NCI-H1048 (cell line): ENCODE results near the gene SUPT5H.
A peak's percentile ranks its signal among the peaks of the same experiment; 100 is the strongest.
"Not testable (repeated sequence)": the region's sequence is repeated elsewhere in the genome, so short reads cannot be mapped to it uniquely, and the experiment has no call there.

Source experiments
- DNase-seq: peaks from one replicate; lab custom pipeline; 2025; lab: John Stamatoyannopoulos, UW

The SUPT5H gene

DNA sequence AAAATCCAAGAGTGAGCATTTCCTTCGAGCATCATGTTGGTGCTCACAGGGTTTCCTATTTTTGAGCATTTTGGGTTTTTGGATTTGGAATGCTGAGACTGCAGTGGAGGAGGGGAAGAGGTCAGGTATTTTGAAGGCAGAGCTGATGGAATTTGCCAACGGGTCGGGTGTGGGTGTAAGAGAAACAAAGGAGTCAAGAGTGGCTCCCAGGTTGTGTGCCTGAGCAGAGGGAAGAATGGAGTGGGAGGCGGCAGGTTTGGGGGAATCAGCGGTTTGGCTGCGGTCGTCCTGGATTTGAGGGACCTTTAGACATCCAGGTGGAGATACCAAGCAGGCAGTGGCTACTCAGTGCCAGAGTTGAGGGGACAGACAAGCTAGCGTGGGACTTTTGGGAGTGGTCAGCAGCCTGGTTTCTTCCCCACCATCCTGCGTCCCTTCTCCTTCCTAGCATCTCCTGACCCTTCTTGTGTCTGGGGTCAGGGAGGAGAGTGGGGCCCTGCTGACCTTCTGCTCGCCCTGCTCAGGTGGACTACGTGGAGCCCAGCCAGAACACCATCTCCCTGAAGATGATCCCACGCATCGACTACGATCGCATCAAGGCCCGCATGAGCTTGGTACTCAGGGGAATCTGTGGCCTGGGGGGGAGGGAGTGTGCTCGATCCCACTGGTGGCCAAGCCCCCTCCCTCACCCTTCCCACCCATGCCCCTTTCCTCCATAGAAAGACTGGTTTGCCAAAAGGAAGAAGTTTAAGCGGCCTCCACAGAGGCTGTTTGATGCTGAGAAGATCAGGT is 20.8 kb downstream of the SUPT5H start:
- no peak for DNase-seq

DNA sequence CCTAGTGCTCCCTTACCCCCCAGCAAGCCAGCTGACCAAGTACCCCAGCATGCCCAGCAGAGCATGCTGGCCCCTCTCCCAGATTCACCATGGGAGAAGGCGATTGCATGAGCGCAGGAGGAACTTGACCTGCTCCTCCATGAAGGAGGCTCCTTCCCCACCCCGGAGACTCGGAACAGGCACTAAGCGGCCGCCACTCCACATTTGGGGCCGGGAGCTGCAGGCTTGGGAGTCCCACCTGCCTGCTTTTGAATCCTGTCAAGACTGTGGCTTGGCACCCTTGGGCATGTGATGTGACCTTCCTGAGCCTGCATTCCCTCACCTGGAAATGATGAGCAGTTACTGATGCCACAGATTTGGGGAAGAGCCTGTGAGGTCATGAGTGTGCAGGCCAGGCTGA is 22.6 kb downstream of the SUPT5H start:
- no peak for DNase-seq

DNA sequence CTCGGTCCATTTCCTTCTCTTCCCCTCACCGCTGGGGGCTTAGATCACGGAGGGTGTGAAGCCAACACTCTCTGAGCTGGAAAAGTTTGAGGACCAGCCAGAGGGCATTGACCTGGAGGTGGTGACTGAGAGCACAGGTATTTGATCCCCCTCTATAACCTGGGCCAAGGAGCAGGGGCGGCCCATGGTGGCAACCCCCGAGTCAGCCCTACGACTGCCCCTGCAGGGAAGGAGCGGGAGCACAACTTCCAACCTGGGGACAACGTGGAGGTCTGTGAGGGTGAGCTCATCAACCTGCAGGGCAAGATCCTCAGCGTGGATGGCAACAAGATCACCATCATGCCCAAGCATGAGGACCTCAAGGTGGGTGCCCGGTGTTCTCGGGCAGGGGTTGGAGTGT is 23.7 kb downstream of the SUPT5H start:
- no peak for DNase-seq

DNA sequence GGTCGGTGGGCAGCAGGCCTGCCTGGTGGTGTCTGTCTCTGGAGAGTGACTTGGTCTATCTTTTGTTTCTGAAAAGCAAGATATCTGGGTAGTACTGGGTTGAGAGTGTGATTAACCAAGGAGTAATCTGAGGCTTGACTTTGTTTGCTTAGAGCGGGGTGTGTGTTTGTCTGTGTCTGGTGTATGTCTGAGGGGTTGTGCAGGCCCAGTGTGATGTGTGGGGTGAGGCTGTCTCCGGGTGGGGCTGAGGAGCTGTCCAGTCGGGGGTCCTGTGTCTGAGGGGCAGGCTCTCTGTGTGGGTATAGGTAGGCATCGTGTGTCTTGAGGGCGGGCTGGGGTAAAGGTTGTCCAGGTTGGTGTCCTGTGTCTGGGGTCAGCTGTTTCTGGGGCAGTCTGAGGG is 24.2 kb downstream of the SUPT5H start:
- no peak for DNase-seq

DNA sequence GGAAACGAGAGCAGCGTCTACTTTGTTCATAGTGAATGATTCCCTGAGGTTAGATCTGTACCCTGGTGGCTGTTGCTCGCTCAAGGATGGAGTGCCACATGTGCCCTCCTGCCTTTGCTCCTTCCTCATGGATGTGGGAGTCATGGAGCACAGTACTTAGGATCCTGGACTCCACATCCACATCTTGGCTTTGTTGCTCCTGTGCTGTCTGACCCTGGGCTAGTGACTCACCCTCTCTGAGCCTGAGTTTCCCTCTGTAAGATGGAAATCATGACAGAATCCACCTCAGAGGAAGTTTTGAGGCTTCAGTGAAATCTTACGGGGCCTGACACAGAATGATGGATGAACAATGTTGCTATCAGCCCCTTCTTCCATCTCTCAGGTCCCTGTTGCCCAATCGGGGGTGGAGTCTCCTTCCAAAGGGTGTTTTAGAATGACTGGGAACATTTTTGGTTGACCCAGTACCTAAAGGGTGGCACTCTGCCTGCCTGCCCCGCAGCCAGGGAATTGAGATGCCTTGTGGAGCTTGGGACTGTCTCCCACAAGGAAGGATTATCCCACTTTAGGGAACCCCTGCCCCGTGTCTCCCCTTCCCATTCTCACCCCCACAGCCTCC is 25.4 kb downstream of the SUPT5H start:
- DNase-seq: no peak

DNA sequence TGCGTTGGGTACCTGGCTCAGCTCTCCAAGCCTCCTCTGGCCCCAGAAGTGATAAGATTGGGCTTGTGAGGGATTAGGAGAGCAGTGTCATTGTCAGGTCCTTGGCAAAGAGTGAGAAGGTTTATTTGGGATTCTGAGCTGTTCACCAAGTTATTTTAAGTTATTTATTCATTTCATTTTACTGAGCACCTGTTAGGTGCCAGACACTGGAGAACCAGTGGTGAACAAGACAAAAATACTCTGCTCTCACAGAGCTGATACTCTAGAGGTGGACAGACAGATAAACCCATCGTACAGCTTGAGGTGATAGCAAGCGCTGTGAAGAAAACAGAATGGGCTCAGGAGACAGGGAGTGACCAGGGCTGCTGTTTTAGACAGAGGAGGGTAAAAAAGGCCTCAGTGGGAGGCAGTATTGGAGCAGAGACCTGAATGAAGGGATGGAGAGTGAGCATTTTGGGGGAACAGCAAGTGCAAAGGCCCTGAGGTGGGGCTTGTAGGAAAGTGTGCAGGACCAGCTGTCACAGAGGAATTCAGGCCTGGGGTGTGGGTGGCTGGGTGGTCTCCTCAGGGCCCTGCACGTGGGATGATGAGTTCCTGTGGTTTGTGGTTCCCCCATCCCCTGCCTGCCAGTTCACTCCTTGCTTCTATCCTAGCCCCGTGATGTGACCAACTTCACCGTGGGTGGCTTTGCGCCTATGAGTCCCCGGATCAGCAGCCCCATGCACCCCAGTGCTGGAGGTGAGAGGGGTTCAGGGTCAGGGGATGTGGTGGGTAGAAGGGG is 26.6 kb downstream of the SUPT5H start:
- DNase-seq: no peak

DNA sequence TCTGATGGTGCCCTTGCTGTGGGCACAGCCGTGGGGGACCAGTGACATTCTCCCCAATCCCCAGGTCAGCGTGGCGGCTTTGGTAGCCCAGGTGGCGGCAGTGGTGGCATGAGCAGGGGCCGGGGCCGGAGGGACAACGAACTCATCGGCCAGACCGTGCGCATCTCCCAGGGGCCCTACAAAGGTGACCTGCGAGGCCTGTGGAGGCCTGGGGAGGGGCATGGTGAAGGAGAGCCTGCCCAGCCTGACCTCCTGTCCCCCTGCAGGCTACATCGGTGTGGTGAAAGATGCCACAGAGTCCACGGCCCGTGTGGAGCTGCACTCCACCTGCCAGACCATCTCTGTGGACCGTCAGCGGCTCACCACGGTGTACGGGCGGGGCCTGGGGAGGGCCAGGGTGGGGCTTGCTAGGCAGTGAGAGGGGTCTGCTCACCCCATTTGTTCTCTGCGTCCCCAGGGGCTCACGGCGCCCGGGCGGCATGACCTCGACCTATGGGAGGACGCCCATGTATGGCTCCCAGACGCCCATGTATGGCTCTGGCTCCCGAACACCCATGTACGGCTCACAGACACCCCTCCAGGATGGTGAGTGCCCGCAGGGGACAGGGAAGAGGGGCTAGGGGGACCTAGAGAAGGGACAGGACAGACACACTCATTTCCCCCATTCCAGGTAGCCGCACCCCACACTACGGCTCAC is 27.5 kb downstream of the SUPT5H start:
- no peak for DNase-seq

DNA sequence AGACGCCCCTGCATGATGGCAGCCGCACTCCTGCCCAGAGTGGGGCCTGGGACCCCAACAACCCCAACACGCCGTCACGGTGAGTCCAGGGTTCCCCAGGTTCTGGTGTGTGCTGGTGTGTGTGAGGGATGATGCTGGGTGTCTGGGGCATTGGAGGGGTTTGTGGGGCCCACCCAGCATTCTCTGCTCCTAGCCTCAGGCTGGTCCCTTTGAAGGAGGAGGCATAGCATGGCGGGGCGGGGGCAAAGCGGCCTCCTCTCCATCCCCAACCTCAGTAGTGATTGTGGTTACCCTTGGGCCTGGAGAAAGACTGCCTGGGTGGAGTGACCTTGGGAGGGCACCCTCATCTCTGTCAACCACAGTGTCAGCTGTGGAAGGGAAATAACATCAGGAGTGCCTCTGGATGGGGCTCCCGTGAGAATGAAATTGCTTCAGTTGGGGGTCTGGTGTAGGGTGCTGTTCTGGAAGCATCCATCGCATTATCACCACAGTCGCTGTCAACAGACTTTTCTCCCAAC is 28.1 kb downstream of the SUPT5H start:
- no peak for DNase-seq

DNA sequence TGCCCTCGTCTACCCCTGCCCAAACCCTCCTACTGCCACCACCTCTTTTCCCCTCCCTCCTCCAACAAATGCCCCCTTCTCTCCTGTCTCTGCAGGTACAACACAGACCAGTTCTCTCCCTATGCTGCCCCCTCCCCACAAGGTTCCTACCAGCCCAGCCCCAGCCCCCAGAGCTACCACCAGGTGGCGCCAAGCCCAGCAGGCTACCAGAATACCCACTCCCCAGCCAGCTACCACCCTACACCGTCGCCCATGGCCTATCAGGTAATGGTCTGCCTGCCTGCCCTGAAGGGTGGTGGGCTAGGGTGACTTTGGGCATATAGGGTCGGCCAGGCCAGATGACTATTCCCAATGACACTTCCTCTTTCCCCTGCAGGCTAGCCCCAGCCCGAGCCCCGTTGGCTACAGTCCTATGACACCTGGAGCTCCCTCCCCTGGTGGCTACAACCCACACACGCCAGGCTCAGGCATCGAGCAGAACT is 28.8 kb downstream of the SUPT5H start:
- DNase-seq: no peak

DNA sequence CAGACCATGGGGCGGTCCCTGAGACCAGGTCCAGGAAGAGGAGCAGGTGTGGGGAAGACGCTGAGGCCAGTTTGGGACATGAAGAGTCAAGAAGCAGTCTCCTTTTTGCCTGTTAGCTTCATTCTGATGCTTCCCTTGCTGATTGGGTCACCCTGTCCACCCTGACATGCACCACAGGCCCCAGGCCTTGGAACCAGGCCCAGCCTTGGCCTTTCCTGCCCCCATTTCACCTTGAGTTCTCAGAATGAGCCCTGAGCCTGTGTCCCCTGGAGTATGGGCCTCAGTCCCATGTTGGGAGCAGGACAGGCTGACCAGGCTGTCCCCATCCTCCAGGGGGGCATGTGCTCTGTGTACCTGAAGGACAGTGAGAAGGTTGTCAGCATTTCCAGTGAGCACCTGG is 30.4 kb downstream of the SUPT5H start:
- DNase-seq: no peak

DNA sequence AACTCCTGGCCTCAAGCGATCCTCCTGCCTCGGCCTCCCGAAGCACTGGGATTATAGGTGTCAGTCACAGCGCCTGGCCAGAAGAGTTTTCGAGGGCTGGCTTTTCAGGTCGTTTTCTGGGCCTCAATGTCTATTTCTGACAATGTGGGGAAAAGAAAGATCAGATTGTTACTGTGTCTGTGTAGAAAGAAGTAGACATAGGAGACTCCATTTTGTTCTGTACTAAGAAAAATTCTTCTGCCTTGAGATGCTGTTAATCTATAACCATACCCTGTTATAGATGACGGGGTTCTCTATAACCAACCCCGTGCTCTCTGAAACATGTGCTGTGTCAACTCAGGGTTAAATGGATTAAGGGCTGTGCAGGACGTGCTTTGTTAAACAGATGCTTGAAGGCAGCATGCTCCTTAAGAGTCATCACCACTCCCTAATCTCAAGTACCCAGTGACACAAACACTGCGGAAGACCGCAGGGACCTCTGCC is 34.0 kb downstream of the SUPT5H start:
- DNase-seq: not testable (repeated sequence)

DNA sequence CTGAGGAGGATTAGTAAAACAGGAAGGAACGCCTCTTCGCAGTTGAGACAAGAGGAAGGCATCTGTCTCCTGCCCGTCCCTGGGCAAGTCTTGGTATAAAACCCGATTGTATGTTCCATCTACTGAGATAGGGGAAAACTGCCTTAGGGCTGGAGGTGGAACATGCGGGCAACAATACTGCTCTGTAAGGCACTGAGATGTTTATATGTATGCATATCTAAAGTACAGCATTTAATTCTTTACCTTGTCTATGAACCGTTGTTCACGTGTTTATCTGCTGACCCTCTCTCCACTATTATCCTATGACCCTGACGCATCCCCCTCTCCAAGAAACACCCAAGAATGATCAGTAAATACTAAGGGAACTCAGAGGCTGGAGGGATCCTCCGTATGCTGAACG is 34.5 kb downstream of the SUPT5H start:
- no peak for DNase-seq

DNA sequence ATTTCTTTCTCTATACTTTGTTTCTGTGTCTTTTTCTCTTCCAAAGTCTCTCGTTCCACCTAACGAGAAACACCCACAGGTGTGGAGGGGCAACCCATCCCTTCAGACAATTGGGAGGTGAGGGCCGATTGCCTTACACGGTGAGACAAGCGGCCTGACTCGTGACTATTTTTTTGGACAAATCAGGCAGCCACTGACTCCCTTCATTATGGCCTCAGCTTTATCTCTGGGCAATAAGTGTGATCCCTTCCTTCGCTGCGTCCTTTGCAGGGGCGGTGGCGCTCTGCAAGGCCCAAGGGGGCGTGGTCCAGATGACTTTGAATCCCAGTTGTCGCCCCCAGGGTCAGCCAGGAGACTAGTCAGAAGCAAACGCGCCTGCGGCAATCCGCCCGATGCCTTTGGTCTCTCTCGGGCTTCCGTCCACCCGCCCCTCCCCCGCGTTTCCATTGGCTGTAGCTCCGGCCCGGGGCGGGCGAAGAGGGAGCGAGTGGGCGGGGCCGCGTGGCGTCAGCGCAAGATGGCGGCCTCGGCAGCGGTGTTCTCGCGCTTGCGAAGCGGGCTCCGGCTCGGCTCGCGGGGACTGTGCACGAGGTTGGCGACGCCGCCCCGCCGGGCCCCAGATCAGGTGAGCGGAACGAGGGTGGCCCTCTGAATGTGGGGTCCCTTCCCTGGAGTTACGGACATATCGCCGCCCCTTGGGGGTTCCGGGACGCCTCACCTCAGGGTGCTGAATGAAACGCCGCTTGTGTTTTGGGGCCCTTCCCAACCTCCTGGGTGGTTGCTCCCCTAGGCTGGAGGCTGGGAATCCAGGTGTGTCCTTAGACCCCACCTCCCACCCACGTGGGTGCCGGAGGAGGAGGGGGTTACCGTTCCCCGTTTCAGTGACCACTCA is 35.2 kb downstream of the SUPT5H start, which contains the start of gene TIMM50:
Gene TIMM50, plus strand, starts transcription at position 502 of the 892 bp plus-strand sequence. Its CDS starts 16 bp downstream, at position 518.
- DNase-seq: peak; percentile 95

DNA sequence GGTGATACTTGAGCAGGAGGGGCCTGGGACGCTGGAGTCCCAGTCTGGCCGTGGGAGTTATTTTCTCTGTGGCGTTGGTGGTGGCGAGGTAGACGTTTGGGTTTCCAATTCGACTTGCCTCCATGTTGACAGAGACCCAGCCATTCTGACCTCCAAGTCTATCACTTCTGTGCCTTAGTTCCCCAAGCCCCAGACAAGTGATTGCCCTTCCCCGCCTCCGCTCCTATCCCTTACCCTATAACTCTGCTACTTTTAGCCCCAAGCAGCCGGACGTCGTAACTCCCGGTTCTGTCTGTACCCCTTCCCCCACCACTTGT is 35.8 kb downstream of the SUPT5H start:
- DNase-seq: no peak

DNA sequence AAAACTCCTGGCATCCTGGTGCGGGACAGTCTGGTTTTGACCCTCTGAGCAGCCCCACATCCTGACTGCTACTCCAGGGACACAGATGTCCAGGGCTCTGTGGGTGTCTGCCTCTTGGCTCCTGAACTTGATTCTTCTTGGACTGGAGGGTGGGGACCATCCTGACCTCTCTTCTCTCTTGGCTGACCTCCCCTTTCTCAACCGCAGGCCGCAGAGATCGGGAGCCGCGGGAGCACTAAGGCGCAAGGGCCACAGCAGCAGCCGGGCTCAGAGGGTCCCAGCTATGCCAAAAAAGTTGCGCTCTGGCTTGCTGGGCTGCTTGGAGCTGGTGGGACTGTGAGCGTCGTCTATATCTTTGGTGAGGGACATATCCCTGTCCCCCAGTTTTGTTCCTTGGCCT is 36.3 kb downstream of the SUPT5H start:
- DNase-seq: no peak

DNA sequence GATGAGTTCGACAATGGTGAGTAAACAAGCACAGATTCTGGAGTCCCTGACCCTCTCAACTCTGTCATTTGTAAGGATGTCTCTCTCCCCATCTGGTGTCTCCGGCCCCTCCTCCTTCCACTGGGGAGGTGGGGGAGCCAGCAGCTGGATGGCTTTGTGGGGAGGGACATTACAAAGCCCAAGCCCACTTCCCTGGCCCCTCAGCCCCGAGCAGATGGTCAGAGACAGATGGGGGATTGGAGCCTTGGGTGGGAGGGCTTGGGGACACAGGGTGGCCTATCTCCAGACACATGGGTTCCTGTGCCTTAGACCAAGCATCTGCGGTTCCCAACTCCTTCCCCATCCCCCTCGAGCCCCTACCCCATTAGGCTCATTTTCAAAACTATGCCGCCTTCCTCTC is 37.8 kb downstream of the SUPT5H start:
- DNase-seq: no peak

DNA sequence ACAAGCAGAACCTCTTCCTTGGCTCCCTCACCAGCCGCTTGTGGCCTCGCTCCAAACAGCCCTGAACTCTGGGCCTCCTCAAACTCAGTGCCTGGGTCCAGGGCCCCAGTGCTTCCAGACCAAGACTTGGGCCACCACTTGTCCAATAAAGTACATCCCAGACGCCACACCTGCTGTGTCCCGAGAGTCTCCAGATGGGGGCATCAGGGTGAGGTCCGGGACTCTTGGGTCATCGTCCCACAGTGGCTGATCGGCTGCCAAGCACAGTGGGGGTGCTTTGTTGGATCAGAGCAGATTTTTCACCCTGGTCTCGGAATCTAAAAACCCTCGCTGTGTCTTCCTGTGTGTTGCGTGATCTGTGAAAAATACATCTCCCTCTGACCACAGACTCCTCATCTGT is 44.4 kb downstream of the SUPT5H start:
- no peak for DNase-seq

DNA sequence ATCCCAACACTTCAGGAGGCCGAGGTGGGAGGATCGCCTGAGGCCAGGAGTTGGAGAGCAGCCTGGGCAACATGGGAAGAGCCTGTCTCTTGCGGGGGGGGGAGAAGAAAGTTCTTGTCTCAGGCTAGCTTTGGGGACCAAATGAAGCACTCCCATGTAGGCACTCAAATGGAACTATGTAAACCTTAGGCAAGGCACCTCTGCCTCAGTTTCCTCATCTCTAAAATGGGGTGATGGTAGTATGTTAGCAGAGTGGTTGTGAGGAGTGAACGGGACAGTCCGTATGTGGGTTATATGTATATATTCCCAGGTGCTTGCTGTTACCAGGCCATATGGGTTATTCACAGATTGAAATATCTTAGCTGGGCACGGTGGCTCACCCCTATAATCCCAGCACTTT is 46.8 kb downstream of the SUPT5H start:
- no peak for DNase-seq

DNA sequence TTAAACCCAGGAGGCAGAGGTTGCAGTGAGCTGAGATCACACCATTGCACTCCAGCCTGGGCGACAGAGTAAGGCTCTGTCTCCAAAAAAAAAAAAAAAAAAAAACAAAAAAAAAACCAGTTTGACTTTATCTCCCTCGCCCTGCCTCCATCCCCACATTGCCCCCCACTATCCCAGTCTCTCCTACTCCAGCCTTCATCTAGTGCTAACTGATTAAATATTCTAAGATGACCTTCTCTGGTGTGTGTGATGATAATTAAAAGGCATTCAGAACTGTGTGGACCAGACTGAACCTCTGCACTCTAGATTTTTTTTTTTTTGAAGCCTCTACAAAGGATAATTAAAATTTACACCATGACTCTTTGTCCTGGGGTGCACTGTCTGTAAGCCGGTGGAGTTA is 47.4 kb downstream of the SUPT5H start:
- DNase-seq: no peak

DNA sequence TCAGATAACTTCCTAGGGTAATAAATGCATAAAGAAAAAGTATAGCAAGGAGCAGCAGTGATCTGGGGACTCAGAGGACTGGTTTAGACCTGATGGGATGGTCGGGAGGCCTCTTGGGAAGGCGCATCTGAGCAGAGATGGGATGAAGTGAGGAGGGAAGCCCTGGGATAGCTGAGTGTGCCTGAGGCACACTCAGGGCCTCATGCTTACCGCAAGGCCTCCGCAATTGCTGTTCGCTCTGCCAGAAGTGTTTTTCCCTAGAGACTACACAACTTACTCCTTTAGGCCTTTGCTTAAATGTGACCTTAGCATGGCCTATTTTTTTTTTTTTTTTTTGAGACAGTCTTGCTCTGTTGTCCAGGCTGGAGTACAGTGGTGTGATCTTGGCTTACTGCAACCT is 49.3 kb downstream of the SUPT5H start:
- DNase-seq: no peak

DNA sequence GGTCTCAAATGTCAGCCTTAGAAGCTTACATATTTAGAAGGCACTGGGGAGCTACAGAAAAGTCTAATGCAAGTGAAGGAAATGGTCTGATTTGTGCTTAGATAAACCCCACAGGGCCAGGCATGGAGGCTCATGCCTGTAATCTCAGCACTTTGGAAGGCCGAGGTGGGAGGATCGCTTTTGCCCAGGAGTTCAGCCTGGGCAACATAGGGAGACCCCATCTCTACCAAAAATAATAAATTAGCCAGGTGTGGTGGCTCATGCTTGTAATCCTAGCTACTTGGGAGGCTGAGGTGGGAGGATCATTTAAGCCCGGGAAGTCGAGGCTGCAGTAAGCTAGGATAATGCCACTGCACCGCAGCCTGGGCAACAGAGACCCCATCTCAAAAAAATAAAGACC is 50.7 kb downstream of the SUPT5H start:
- no peak for DNase-seq
